HepG2 (cell line): ENCODE results near the gene VGF. TPM values are rescaled to one million over a fixed set of nuclear protein-coding genes. Genes with fewer than 3 reads are reported as not detected.

Source experiments
- RNF2 ChIP-seq: fragments of 450-650 bp; conservative IDR thresholded peaks from 2 replicates; pipeline ENCODE4 v1.6.1; 2016; ENCODE audit warnings: low read depth
- TCF12 ChIP-seq, 2 experiments: fragments of 450-650 bp in 1 of 2; sonication (generic) in 1 of 2; formaldehyde crosslinking in 1 of 2; IDR thresholded peaks; 2 replicates each; pipeline versions ENCODE4 v1.6.1 to v1.8.0; 2017 to 2022; ENCODE audit warnings: antibody characterized with exemption in 1 of 2, mild to moderate bottlenecking in 1 of 2, missing genetic modification reagents in 1 of 2, moderate library complexity in 1 of 2
- UBTF ChIP-seq: sonication (generic); formaldehyde crosslinking; IDR thresholded peaks from 2 replicates; pipeline ENCODE4 v1.4.0; 2020; ENCODE audit warnings: mild to moderate bottlenecking, missing genetic modification reagents
- ZNF639 ChIP-seq: conservative IDR thresholded peaks from 2 replicates; pipeline ENCODE4 v1.6.1; 2018; ENCODE audit warnings: missing genetic modification reagents
- polyA plus RNA-seq, 8 experiments: library from polyadenylated mRNA; depleted of rRNA in 3 of 8; stranded (reverse) in 7 of 8; unstranded in 1 of 8; fragments of >200 nt; fragmentation: Illumina TruSeq in 4 of 8; extraction: Trizol in 4 of 8; gene quantifications; 2 replicates each; pipeline versions ENCODE4 v1.2.1 to v1.2.3, GENCODE V29; 2011 to 2016; ENCODE audit warnings: low read depth in 4 of 8, missing spikeins in 1 of 8, mixed read lengths in 1 of 8; ENCODE audit not compliant: insufficient read depth in 1 of 8
- total RNA-seq, 5 experiments: library from RNA; depleted of rRNA; stranded (reverse); fragments of >200 nt; fragmentation: Illumina TruSeq; extraction: Trizol; gene quantifications; 2 replicates each; pipeline ENCODE4 v1.2.3, GENCODE V29; 2016; ENCODE audit warnings: low read depth in 1 of 5
- TF ChIP-seq, protein P1 (sequence below), 2 experiments: sonication (generic) in 1 of 2; formaldehyde crosslinking in 1 of 2; IDR thresholded peaks; 2 replicates each; pipeline versions ENCODE4 v1.4.0 to v1.6.1; 2018 to 2020; ENCODE audit warnings: missing genetic modification reagents in 2 of 2, borderline replicate concordance in 1 of 2, low read depth in 1 of 2, mild to moderate bottlenecking in 1 of 2, missing biosample characterization in 1 of 2
- TF ChIP-seq, protein P2 (sequence below): sonication (generic); formaldehyde crosslinking; conservative IDR thresholded peaks from 2 replicates; pipeline ENCODE4 v1.8.0; 2022; ENCODE audit warnings: low read depth, missing genetic modification reagents

Gene VGF
- total and polyA plus RNA-seq, 2 of the 13 experiments (the other 11 are each of a cell fraction or from before 2014, with no cell fraction given) = 0.12 to 0.46 TPM

DNA sequence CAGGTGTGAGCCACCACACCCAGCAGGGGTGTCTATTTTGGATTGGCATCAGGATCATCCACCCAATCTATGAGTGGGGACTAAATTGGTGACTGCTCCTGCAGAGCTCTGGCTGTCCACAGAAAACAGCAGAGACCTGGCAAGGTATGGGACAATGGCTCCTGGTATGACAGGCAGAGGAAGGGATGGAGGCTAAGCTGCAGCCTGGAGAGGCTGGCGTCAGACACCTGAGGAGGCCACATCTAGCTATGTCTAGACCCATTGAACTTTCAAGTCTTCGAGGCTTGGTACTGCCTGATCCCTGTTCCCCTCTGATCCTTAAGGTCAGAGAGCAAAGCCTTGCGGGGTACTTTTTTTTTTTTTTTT, 41.7 kb downstream of the VGF start (continued):
- TF ChIP-seq, protein P1, sequence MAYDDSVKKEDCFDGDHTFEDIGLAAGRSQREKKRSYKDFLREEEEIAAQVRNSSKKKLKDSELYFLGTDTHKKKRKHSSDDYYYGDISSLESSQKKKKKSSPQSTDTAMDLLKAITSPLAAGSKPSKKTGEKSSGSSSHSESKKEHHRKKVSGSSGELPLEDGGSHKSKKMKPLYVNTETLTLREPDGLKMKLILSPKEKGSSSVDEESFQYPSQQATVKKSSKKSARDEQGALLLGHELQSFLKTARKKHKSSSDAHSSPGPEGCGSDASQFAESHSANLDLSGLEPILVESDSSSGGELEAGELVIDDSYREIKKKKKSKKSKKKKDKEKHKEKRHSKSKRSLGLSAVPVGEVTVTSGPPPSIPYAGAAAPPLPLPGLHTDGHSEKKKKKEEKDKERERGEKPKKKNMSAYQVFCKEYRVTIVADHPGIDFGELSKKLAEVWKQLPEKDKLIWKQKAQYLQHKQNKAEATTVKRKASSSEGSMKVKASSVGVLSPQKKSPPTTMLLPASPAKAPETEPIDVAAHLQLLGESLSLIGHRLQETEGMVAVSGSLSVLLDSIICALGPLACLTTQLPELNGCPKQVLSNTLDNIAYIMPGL (CRISPR knock-in tag; IDR thresholded peaks at IDR 0.05; ENCODE audit: borderline replicate concordance in 1 of 2, low read depth in 1 of 2) = no peak
- TF ChIP-seq TCF12 (IDR thresholded peaks at IDR 0.05) (no peak), TCF12 (CRISPR knock-in tag; IDR thresholded peaks at IDR 0.05) (0 out of 2 replicates have a peak, but pooled peaks have one; percentile 14), RNF2 (no peak), ZNF639 (CRISPR knock-in tag) (no peak), UBTF (CRISPR knock-in tag) (peak; percentile 5; the same call in 1 of the 2 replicates)
- TF ChIP-seq, protein P2, sequence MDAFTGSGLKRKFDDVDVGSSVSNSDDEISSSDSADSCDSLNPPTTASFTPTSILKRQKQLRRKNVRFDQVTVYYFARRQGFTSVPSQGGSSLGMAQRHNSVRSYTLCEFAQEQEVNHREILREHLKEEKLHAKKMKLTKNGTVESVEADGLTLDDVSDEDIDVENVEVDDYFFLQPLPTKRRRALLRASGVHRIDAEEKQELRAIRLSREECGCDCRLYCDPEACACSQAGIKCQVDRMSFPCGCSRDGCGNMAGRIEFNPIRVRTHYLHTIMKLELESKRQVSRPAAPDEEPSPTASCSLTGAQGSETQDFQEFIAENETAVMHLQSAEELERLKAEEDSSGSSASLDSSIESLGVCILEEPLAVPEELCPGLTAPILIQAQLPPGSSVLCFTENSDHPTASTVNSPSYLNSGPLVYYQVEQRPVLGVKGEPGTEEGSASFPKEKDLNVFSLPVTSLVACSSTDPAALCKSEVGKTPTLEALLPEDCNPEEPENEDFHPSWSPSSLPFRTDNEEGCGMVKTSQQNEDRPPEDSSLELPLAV (CRISPR knock-in tag) = no peak
